Activated CD8-positive, alpha-beta memory T cell treated with anti-CD3 and anti-CD28 coated beads for 4 hours (primary cell): ENCODE results near the gene CIITA.
"Not testable (repeated sequence)": the region's sequence is repeated elsewhere in the genome, so short reads cannot be mapped to it uniquely, and the experiment has no call there.

Experiments used
- DNase-seq, 2 donors: peaks; one replicate each; pipeline ENCODE4 v3.0.0-alpha.2; 2020; ENCODE audit warnings: low read depth in 2 of 2

Gene CIITA, protein sequence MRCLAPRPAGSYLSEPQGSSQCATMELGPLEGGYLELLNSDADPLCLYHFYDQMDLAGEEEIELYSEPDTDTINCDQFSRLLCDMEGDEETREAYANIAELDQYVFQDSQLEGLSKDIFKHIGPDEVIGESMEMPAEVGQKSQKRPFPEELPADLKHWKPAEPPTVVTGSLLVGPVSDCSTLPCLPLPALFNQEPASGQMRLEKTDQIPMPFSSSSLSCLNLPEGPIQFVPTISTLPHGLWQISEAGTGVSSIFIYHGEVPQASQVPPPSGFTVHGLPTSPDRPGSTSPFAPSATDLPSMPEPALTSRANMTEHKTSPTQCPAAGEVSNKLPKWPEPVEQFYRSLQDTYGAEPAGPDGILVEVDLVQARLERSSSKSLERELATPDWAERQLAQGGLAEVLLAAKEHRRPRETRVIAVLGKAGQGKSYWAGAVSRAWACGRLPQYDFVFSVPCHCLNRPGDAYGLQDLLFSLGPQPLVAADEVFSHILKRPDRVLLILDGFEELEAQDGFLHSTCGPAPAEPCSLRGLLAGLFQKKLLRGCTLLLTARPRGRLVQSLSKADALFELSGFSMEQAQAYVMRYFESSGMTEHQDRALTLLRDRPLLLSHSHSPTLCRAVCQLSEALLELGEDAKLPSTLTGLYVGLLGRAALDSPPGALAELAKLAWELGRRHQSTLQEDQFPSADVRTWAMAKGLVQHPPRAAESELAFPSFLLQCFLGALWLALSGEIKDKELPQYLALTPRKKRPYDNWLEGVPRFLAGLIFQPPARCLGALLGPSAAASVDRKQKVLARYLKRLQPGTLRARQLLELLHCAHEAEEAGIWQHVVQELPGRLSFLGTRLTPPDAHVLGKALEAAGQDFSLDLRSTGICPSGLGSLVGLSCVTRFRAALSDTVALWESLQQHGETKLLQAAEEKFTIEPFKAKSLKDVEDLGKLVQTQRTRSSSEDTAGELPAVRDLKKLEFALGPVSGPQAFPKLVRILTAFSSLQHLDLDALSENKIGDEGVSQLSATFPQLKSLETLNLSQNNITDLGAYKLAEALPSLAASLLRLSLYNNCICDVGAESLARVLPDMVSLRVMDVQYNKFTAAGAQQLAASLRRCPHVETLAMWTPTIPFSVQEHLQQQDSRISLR

DNA sequence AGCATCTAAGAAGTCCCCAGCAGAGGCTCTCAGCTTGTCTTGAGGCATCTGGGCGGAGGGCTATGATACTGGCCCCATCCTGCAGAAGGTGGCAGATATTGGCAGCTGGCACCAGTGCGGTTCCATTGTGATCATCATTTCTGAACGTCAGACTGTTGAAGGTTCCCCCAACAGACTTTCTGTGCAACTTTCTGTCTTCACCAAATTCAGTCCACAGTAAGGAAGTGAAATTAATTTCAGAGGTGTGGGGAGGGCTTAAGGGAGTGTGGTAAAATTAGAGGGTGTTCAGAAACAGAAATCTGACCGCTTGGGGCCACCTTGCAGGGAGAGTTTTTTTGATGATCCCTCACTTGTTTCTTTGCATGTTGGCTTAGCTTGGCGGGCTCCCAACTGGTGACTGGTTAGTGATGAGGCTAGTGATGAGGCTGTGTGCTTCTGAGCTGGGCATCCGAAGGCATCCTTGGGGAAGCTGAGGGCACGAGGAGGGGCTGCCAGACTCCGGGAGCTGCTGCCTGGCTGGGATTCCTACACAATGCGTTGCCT is at the start of gene CIITA:
Gene CIITA, plus strand, starts transcription at position 404 of the 543 bp plus-strand sequence. Its CDS starts 129 bp downstream, at position 533.
- no peak for DNase-seq

DNA sequence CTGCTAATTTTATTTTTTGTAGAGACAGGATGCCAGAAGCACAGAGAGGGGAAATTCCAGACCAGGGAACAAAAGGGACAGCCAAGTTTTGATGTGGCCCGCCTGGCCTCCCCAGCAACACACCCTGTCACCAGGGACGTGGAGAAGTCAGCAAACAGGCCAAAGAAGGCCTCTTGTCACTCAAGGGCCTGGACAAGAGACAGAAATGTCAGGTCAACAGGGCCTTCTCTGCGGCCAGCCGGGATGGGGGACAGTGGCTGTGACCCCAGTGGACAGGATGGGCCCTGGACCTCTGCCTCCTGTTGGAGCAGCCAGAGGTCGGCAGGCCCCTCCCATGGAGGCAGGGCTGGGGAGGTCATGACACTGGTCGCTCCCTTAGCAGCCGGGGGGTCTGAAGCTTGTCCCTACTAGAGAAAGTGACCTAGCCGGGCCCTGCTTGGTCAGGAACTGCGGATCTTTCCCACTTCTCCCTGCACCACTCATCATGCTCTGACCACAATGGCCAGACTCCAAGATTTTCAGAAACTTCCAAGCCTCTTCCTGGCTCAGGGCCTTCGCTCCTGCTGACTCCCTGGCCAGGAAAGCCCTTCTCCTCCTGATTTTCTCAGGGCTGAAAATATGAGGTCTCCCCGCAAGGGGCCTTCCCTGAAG is 49.2 kb upstream of the CIITA start:
- no peak for DNase-seq

DNA sequence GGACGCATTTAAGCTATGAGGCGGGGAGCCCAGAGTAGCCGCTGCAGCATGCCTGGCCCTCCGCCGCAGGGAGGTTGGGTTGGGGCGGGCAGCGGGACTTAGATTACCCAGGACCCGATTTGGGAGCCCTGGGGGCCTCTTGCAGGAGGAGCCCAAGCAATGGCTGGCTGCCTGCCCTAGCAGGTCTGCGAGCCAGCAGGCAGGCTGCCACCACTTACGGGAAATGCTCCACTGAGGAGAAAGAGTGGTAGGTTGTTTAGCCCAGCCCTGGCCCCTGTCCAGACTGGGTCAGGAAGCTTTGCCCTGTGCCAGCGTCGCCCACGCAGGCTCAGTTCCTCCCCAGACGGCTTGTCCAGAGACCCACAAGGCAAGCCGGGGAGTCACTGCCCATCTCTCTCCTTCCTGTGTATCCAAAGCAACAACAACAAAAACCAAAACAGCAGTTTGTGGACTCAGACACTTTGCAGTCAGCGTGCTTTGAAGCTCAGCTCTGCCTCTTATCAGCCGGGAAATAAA is 48.1 kb upstream of the CIITA start:
- no peak for DNase-seq

DNA sequence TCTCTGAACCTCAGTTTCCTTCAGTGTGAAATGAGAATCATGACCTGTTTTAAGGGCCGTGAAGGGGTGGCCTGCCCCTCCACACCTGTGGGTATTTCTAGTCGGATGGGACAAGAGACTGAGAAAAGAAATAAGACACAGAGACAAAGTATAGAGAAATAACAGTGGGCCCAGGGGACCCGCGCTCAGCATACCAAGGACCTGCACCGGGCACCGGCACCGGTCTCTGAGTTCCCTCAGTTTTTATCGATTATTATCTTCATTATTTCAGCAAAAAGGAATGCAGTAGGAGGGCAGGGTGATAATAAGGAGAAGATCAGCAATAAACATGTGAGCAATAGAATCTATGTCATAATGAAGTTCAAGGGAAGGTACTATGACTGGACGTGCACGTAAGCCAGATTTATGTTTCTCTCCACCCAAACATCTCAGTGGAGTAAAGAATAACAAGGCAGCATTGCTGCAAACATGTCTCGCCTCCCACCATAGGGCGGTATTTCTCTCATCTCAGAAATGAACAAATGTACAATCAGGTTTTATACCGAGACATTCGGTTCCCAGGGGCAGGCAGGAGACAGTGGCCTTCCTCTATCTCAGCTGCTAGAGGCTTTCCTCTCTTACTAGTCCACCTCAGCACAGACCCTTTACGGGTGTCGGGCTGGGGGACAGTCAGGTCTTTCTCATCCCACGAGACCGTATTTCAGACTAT is 47.5 kb upstream of the CIITA start:
- DNase-seq = not testable (repeated sequence)

DNA sequence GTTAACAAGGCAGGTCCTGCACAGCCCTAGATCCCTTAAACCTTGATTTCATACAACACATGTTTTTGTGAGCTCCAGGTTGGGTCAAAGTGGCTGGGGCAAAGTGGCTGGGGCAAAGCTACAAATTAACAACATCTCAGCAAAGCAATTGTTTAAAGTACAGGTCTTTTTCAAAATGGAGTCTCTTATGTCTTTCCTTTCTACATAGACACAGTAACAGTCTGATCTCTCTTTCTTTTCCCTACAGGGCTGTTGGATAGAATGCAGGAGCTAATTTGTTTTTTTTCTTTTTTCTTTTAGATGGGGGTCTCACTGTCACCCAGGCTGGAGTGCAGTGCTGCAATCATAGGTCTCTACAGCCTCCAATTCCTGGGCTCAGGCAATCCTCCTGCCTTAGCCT is 46.8 kb upstream of the CIITA start:
- DNase-seq = not testable (repeated sequence)

DNA sequence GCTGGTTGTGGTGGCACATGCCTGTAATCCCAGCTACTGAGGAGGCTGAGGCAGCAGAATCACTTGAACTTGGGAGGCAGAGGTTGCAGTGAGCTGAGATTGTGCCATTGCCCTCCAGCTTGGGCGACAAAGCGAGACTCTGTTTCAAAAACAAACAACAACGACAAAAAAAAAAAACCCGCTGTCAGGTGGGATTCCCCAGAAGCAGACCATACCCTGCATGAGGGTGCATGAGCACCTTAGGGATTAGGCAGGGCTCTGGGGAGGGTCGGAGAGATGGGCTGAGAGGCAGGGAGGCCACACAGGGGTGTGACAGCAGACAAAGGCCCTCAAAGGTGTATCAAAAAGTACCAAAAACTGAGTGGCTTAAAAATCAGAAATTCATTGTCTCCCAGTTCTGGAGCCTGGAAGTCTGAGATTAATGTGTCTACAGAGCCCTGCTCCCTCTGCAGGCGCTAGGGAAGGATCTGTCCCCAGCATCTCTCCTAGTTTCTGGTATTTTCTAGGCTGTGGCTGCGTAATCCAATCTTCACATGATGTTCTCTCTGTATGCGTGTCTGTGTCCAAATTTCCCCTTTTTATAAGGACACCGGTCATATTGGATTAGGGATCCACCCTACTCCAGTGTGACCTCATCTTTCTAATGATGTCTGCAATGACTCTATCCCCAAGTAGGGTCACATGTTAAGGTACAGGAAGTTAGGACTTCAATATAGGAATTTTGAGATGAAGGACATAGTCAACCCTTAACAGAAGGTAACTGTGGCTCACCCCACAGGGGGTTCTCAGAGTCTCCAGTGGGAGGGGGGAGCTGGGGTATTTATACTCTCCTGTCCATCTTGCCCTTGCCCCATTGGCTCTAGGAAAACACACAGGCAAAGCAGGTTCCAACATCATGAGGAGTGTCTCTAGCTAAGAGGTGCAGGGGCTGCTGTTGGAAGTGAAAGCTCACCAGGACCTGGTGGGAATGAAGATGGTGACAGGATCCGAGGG is 44.8 kb upstream of the CIITA start:
- no peak for DNase-seq

DNA sequence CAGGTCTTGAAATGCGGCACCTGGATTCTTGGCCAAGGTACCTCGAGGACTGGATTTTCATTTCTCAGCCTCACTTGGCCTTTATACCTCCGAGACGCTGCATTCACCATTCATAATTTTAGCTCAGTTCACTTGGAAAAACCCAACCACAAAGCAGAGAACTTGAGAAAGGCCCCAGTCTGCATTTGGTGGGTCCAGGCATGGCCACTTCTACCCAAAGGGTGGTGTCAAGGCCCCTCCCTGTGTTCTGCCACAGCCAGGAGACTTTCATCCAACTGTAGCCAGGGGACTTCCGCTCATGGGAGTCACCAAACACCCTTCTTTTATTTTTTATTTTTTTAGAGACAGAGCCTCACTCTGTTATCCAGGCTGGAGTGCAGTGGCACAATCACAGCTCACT is 43.7 kb upstream of the CIITA start:
- DNase-seq = no peak

DNA sequence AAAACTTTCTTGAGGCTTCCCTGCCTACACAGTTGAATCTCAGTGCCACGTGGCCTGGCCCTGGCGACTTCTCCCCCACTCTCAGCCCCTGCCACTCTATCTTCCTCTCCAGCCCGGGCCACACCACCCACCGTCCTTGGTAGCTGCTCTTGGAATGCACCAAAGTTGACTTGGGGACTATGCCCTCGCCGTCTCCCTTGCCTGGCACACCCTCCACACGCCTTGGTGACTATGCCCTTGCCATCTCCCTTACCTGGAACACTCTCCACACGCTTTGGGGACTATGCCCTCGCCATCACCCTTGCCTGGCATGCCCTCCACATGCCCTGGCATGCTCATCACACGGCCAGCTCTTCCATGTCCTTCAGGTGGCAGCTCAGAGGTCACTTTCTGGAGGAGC is 42.9 kb upstream of the CIITA start:
- DNase-seq = no peak

DNA sequence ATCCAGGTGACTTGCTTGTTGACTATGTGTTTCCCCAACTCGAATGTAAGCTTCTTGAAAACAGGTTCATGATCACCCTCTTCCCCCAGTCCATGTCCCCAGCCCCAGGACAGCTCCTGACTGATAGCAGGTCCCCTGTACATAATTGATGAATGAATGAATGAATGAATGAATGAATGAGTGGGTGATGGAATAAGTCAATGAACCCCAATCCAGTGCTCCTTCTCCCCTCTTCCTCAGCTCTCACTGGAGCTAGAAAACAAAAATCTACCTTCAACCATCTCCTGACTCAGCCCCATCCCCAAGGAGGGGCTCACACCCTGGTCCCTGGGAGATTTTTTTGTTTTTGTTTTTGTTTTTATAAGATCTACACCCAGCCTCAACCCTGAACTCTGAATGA is 42.2 kb upstream of the CIITA start:
- DNase-seq = no peak

DNA sequence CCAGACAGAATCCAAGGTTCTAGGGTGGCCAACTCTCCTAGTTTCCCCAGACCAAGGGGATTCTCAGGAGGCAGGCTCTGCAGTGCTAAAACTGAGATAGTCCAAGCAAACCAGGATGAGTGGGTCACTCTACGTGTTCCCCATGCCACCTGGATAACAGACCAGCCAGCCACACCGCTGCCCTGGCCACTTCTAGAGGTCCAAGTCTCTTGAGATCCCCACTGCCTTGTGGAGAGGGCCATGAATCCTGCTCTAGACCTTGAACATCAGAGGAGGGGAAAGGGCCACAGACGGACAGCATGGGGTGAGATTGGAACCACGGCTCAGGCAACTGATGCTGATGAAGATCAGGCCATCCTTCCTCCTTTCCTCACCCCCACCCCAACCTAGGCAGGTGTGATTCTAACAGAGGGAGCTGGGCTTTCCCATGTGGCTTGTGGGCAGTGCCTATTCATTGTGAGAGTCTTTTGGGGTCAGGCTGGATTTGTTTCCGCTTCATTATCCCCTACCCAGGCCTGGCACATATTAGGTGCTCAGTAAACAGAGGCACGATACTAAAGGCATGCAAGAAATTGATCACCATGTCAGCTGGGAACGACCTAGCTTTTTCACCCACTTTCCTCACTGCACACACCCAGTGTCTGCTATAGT is 41.6 kb upstream of the CIITA start:
- DNase-seq = no peak

DNA sequence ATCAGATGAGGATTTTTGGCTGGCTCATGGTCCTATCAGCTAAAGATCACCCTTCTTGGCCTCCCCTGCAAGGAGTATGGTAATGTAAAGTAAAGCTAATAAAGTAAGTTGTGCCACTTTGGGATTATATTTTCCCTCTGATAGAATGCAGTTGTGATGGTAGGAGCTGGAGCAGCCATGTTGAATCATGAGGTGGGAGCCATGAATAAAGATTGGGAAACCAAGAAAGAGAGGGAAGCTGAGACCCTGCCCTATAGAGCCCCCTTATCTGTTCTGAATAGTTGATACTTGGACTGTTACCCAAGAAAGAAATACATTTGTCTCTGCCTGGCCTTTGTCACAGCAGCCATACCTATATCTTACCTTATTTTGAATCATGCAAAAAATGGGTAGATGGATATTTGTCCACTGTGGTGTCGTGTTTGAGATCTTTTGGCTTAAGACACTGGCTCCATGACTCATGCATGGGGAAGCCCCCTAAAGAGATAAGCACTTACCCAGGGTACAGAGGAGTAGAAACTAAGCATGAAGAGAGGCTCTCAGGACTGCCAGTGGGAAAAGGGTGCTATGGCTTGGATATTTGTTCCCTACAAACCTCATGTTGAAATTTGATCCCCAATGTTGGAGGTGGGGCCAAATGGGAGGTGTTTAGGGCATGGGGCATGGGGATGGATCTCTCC is 40.7 kb upstream of the CIITA start:
- no peak for DNase-seq

DNA sequence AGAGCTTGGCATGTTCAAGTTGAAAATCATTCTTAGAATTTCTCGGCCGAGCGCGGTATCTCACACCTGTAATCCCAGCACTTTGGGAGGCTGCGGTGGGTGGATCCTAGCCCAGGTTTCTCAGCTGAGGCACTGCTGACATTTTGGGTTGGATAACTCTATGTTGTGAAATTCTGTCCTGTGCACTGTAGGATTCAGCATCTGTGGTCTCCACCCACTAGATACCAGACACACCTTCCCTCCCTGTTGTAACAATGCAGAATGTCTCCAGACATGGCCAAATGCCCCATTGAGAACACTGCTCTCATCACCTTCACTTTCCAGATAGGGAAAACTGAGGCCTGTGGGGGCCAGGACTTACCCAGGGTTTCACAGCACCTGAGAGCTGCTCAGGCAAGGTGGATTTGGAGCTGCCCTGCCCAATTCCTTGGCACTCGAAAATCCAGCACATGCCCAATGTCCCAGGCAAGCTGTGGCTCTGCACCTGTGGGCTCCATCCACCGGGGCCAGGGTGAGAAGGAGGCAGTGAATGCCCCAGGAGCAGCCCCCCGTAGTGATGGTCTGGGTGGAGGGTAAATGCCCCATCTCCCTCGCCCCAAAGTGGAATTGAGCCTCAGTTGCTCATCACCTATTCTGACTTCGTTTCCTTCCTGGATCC is 38.3 kb upstream of the CIITA start:
- no peak for DNase-seq

DNA sequence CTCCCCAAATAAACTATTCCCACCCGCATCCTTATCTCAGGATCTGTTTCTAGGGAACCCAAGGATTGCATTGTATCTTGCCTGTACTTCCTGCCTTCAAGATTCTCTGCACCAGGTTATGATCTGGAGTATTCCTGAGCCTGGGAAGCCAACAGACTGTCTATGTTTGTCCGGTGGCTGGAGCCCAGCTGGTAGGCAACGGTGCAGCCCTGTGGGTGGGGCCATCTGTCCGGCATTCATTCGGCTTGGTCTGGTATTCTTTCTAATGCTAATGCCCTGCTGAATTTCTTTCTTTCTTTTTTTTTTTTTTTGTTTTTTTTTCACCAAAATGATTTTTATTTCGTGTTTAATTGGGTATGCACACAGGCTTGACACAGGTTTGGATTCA is 37.7 kb upstream of the CIITA start:
- DNase-seq = no peak

DNA sequence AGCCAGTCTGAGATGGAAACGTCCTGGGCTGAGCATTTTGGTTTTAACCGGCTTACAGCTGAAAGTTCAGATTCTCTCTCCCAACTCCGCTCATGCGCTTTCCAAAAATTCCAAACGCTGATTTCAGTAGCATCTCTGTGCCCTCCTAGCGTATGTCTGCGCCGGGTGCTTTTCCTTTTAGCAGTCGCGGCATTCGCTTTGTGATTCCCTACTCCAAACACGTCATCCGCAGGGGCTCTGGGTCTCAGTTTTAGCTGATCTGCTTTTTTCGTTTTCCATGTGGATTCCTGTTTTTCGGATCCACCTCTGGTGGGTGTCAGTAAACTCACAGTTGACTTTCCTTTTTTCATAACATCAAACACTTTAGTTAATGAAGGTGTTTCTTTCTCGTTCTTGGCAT is 36.3 kb upstream of the CIITA start:
- DNase-seq = no peak

DNA sequence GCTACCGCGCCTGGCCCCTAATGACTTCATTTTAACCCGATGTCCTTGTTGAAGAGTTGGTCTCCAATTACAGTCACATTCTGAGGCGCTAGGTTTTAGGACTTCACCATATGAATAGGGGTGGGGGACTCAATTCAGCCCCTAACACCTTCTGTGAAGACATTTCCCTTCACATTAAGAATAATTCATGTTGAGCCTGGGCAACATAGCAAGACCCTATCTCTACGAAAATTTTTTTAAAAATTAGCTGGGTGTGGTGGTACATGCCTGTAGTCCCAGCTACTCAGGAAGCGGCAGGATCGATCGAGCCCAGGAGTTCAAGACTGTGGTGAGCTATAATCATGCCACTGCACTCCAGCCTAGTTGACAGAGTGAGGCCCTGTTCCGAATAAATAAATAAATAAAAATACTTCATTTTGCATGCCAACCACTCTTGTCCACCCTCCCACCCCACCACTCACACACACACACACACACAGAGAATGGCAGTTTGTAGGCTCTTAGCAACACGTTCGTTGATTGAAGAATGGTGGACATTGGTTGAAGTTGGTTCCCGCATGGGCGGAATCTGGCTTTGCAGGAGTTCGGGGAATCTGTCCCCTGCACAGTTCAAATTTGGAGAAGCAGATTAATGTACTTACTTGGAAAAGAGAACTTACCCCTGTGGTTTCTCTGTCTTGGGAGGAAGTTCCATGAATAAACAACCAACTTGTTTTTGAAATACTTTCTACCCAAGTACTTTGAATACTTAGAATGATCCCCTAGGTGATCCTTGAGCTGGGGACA is 30.6 kb upstream of the CIITA start:
- DNase-seq = no peak

DNA sequence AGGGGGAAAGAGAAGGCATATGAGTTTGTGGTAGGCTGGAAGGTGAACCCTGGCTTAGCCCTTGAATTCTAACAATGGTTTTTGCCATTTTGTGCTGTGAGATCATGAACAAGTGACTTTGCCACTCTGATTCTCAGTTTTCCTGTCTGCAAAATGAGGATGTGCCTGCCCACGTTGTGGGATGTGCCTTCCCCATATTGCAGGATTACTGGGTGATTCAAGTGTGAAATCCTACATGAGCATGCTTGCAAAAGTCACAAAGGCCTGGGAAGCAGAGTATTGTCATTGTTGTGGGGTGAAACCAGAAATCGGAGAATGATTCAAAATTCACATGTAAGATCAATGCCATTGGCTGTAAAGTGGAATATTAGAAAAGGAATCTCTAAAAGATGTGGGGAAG is 29.8 kb upstream of the CIITA start:
- DNase-seq = no peak
